ENCODE results near the gene RTL5.

DNA sequence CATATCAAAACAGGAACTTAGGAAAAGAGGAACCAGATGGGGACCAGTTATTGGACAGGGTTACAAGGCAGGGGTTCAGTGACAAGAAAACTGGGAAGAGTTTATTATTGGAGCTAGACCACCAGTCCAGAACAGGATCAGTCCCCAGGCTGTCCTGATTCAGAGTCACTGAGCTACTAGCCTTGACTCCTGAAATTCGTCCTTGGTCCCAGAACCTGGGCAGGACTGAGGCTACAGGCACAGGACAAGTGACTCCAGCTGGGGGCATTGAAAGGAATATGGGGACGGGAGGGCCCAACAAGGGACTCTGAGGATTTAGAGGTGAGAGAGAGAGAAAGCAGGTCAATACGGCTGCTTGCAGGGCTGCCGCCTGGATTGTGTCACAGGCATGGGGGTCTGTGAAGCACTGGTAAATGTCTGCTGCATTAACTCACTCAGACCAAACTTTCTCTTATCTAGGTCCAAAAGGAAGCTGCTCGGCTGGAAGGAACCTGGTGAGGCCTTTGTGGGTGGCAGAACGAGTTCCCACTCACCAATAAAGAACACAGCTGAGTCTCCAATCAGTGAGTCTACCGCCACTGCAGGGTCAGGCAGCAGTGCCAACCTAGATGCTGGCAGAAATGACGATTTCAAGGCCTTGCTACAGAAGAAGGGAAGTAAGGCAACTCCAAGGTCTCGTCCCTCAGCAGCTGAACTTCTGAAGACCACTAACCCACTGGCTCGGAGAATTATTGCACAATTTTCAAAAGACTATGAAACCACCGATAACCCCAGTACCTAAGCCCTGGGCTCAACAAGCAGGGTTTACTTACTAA is 11.3 kb upstream of the RTL5 start:
- TF ChIP-seq EZH2 (IDR thresholded peaks at IDR 0.05; ENCODE audit: low read length) = no peak
- TF ChIP-seq, protein P1, sequence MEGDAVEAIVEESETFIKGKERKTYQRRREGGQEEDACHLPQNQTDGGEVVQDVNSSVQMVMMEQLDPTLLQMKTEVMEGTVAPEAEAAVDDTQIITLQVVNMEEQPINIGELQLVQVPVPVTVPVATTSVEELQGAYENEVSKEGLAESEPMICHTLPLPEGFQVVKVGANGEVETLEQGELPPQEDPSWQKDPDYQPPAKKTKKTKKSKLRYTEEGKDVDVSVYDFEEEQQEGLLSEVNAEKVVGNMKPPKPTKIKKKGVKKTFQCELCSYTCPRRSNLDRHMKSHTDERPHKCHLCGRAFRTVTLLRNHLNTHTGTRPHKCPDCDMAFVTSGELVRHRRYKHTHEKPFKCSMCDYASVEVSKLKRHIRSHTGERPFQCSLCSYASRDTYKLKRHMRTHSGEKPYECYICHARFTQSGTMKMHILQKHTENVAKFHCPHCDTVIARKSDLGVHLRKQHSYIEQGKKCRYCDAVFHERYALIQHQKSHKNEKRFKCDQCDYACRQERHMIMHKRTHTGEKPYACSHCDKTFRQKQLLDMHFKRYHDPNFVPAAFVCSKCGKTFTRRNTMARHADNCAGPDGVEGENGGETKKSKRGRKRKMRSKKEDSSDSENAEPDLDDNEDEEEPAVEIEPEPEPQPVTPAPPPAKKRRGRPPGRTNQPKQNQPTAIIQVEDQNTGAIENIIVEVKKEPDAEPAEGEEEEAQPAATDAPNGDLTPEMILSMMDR (optimal IDR thresholded peaks at IDR 0.05 in 1 of 3, IDR thresholded peaks at IDR 0.05 in 1 of 3, conservative IDR thresholded peaks at IDR 0.05 in 1 of 3; ENCODE audit: extremely low read depth in 1 of 3, insufficient read depth in 2 of 3, low read length in 3 of 3) = no peak
